ENCODE measurements around the gene TWIST2.

- TF ChIP-seq EZH2 (IDR thresholded peaks at IDR 0.05; ENCODE audit: borderline replicate concordance, low read length) (no peak), CTCF (IDR thresholded peaks at IDR 0.05; ENCODE audit: low read length) (no peak)
Measured at GRCh38 chr2:238855299-238855698, 7.4 kb downstream of the TWIST2 start.

Data from OCI-LY1 (cell line).